ENCODE measurements around the gene WDR70.

The WDR70 gene

GRCh38 chr5:37723162-37723961 lies 344.2 kb downstream of the WDR70 start:
- no peak for DNase-seq (ENCODE audit: low read depth)

- DNase-seq (ENCODE audit: low read depth) = no peak
Measured at GRCh38 chr5:37724395-37725125, 345.4 kb downstream of the WDR70 start.

GRCh38 chr5:37725185-37725584 lies 346.1 kb downstream of the WDR70 start:
- DNase-seq (ENCODE audit: low read depth) = no peak

DNA sequence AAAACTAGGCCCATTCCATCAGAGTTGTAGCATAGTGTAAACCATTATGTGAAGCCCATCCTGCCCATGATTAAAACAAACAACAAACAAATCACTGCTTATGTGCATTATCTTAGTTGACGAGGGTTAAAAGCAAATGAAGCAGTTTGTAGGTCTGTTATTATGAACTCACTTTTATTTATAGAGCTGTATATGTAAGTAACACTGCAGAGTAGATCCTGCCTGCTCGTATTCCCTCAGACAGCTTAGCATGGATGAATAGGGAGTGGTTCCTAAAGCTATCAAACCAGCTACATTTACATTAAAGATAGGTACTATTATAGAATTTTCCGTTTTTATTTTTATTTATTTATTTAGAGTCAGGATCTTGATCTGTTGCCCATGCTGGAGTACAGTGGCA lies 348.1 kb downstream of the WDR70 start:
- no peak for DNase-seq (ENCODE audit: low read depth)

DNA sequence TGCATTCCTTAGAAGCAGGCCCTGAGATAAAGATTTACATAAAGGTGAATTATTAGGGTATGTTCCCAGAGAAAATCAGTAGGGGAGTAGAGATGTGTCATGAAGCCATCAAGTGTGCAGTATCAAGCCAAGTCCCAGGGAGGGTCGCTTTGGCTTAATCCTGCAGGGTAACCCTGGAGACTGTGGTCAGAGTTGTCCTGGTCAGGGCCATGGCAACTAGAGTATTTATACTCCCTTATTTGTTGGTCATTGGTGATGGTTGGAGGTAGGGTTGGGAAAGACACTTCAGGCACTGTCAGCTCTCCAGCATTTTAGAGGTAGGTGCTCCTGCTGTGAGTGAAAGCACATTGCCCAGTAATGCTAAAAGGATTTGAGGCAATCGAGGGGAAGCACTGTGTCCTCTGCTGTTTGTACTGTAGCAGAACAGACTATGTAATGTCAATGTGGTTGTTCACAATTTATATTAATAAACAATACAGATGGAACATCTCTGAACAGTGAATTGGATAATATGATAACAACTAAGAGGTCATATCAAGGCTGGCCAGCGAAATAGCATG lies 351.9 kb downstream of the WDR70 start:
- no peak for DNase-seq (ENCODE audit: low read depth)

DNA sequence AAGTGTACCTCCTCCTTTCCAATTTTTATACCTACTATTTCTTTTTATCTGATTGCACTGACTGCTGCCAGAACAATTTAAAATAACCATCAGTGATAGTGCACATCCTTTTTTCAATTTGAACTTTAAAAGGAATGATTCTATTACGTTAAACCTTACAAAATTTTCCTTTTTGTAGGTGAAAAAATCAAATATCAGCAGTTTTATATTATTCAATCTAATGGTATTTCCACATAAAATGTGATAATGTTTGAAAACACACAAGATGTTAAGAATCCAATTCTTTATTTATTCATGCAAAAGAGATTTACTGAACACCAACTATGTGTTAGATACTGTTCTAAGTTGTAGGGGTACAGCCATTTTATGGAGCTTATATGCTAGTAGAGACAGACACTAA lies 355.0 kb downstream of the WDR70 start:
- DNase-seq (ENCODE audit: low read depth) = no peak

GRCh38 chr5:37735649-37736347 lies 356.7 kb downstream of the WDR70 start:
- DNase-seq (ENCODE audit: low read depth) = no peak

- no peak for DNase-seq (ENCODE audit: low read depth)
Measured at GRCh38 chr5:37736397-37736796, 357.3 kb downstream of the WDR70 start.

- DNase-seq (ENCODE audit: low read depth) = no peak
Measured at GRCh38 chr5:37737326-37738056, 358.4 kb downstream of the WDR70 start.

DNA sequence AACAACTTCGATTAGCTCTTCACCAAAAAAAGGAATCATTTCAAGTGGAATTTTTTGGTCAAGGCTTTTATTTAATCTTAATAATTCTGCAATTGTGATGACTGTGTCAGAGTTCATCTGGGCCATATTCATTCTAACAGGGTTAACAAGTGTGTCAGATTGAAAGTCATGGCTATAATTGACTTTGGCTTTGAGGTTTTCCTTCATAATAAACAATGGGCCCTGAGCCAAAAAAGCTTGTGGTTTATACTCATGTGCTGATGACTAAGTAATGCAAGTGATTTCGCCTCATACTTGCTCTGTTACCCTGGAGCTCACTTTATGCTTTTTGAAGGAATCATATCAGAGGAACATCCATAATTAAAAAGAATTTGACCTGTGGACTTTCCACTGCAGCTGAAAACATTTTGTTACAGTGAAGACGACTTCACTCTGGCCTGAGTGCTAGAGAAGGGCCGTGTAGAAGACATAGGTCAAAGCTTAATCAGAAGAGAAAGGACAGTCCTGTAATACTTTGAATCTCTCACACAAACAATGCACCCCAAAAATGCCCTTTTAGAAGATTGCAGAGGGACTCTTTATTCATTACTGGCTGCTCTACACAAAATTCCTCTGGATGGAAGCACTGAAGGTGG lies 359.1 kb downstream of the WDR70 start:
- no peak for DNase-seq (ENCODE audit: low read depth)

DNA sequence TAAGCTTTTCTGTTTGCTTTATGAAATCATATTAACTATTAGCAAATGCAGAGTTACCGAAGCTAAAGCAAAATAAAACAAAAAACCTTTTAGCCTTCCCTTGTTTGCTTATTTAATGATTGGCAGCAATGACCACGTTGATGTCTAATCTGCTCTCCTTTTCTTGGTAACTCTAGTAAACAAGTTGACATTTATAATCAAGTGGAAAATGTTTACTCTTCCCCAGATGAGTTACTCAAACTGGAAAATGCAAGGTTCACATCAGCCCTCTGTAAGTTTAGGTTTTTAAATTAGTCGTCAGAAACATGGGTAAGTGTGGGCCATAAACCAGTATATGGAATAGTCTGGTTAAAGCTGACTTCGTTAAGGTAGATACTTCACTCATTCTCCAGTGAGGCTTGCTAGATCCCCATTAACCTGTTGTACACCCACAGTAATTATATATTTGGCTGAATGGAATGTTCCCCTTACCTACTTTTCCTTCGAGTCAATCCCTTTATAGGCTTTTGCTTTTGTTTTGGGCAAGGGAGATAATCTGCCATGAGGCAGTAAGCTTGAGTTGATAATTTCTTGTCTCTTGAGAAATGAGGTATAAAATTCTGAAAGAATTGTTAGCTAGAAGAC lies 359.9 kb downstream of the WDR70 start:
- DNase-seq (ENCODE audit: low read depth) = no peak

- no peak for DNase-seq (ENCODE audit: low read depth)
Measured at GRCh38 chr5:37739817-37740261, 360.7 kb downstream of the WDR70 start.

- no peak for DNase-seq (ENCODE audit: low read depth)
Measured at GRCh38 chr5:37740331-37741066, 361.4 kb downstream of the WDR70 start.

- peak; percentile 12 for DNase-seq (ENCODE audit: low read depth)
Measured at GRCh38 chr5:37742111-37742510, 363.0 kb downstream of the WDR70 start.

DNA sequence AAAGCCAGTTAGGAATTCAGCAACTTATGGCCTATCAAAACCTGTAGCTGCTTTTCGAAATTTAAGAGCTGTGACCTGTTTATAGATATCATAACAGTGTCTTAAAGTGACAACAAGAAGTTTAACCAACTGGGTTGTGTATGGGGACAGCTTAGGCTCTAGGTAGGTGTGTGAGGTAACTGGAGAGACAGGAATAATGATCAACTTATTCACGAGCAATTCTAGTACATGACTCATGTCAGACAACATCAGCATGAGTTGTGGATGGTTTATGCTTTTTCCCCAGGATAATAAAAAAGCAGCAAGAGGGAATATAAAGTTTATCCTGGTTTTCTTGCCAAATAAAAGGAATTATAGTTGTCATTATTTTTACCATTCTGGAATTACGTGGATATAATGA lies 372.1 kb downstream of the WDR70 start:
- DNase-seq (ENCODE audit: low read depth) = no peak

DNA sequence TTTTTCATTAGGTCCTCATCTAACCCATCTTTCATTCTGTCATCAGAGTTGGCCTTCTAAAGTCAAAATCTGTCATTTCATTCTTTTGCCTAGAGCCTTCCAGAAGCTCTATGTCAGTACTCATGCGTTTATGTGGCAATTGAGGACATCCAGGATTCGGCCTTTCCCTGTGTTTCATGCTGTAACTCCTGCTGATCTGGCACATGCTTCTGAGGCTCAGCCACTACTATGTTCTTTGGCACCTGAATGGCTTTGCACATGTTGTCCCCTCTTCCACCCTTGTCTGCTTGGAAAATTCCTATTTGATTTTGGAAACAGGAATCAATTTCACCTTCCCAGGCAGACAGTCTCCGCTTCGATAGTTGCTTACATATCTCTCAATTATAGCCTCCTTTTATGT lies 375.9 kb downstream of the WDR70 start:
- no peak for DNase-seq (ENCODE audit: low read depth)

DNA sequence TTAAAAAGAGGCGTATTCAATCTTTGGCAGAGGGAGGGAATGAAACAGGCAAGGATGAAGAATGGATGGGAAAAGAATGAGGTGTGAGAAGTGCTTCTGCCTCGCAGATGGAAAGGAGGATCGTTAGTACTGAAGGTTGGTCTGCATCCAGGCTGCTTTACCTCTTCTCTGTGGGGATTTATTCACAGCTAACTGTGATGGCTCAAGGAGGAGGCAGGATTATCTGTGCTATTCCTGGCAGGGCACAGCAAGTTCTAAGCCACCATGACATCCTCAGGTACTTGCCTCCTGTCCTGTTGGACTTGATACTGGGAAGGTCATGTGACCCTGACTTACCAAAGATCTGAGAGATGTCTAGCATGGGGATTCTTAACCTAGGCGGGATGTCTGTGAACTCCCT lies 376.5 kb downstream of the WDR70 start:
- DNase-seq (ENCODE audit: low read depth) = no peak

DNA sequence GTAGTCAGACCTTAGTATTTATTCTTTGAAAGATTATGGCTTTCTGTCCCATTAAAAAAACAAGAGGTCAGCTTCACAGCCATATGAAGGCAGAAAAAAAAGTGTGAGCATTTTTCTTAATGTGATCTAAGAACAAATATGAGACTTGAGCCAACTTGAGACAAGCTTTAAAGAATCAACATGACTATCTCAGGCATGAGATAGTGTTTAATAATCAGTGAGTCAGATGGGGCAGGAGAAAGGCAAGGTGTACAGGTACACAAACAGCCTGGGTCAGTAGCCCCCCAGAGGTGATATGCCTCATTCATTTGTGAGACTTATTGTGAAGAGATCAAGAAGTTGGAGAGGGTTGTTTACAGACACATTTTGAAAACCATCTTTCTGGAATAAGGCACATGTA lies 377.1 kb downstream of the WDR70 start:
- no peak for DNase-seq (ENCODE audit: low read depth)

DNA sequence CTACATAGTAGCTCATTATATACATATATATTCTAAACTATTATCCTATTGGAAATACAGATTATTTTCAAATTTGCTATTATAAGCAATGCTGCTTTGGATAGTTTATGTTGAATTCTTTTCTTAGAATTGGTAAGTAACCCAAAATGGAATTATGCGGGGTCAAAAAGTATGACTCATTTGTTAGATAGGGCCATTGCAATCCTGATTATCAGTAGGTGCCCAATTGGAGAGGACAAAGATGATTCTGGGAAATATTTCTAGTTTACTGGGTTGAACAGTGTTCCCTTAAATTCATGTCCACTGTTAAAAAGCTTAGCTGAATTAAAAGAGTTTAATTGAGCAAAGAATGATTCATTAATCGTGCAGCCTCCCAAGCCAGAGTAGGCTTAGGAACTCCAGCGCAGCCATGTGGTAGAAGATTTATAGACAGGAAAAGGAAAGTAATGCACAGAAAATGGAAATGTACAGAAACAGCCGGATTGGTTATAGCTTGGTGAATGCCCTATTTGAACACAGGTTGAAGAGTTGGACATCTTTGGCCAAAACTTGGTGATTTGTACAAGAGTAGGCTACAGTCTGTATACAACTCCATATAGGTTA lies 379.0 kb downstream of the WDR70 start:
- DNase-seq (ENCODE audit: low read depth) = no peak

DNA sequence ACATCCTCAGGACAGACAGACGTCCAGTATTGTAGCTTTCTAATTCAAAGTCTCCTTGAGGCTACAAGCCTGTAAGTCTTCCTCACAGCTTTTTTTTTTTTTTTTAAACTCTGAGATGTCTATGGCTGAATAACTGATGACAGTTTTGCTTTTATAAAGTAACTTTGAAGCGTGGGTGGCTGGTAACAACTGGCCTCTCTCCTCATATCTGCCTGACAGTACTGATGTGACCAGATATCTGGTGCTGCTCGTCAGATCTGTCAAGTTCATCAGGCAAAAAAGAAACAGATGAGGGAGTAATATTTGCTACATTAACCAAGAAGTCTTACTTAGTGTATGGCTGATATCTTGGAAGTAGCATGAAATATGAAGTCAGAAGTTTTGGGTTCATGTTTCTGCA lies 388.1 kb downstream of the WDR70 start:
- no peak for DNase-seq (ENCODE audit: low read depth)

Data from CMK (cell line).